Lung (tissue), 12 donors: Measurements from ENCODE around the gene NUDT17. TPM values are rescaled to one million over a fixed set of nuclear protein-coding genes. Genes with fewer than 3 reads are reported as not detected.

ENCODE experiments used
- ATAC-seq: fragments of 200-7000 bp; cut with Tn5 transposase; one replicate; pipeline ENCODE4 v1.9.1; 2020; ENCODE audit warnings: moderate number of reproducible peaks; ENCODE audit not compliant: insufficient read depth, low FRiP score
- DNase-seq, 3 donors: peaks; one replicate each; pipeline ENCODE4 v3.0.0-alpha.2; 2013 to 2017
- H3K27ac ChIP-seq, 2 donors: one replicate each; pipeline ENCODE4 v1.5.1; 2013; ENCODE audit warnings: mild to moderate bottlenecking in 2 of 2, moderate library complexity in 2 of 2, control low read depth in 1 of 2, inconsistent platforms in 1 of 2, low read depth in 1 of 2, low read length in 1 of 2
- H3K27me3 ChIP-seq, 3 donors: one replicate each; pipeline ENCODE4 v1.5.1; 2013; ENCODE audit warnings: low read length in 2 of 3; ENCODE audit not compliant: control insufficient read depth in 3 of 3, insufficient read depth in 3 of 3
- H3K36me3 ChIP-seq, 4 donors: one replicate each; pipeline ENCODE4 v1.5.1; 2013; ENCODE audit warnings: low read length in 4 of 4, mild to moderate bottlenecking in 1 of 4, moderate library complexity in 1 of 4; ENCODE audit not compliant: control insufficient read depth in 4 of 4, insufficient read depth in 4 of 4
- H3K4me1 ChIP-seq, 5 donors: one replicate each; pipeline ENCODE4 v1.5.1; 2013; ENCODE audit warnings: low read length in 5 of 5, mild to moderate bottlenecking in 2 of 5, moderate library complexity in 1 of 5; ENCODE audit not compliant: control insufficient read depth in 5 of 5, insufficient read depth in 5 of 5
- H3K4me3 ChIP-seq: one replicate; pipeline ENCODE4 v1.5.1; 2013; ENCODE audit warnings: mild to moderate bottlenecking, control low read depth, moderate library complexity
- H3K9ac ChIP-seq, 2 donors: one replicate each; pipeline ENCODE4 v1.5.1; 2013; ENCODE audit warnings: low read length in 2 of 2, control low read depth in 1 of 2; ENCODE audit not compliant: insufficient read depth in 1 of 2
- H3K9me3 ChIP-seq, 4 donors: one replicate each; pipeline ENCODE4 v1.5.1; 2013; ENCODE audit warnings: low read length in 3 of 4, mild to moderate bottlenecking in 1 of 4, moderate library complexity in 1 of 4; ENCODE audit not compliant: control insufficient read depth in 4 of 4, insufficient read depth in 3 of 4
- WGBS, 2 donors: extraction: QIAGEN DNeasy Blood & Tissue Kit; methylation state at CpG; one replicate each; pipeline ENCODE4 v1.1.7; 2013; 5-methylcytosine and 5-hydroxymethylcytosine counted together
- polyA plus RNA-seq, 2 donors: library from polyadenylated mRNA; stranded (reverse); fragments of 200-250 nt; gene quantifications; one replicate each; pipeline ENCODE4 v1.2.1, GENCODE V29; 2013
- total RNA-seq, 2 donors: library from RNA; depleted of rRNA in 1 of 2; stranded (reverse); fragments of >200 nt in 1 of 2; gene quantifications; one replicate each; pipeline ENCODE4 v1.2.1, GENCODE V29; 2014 to 2021
- TF ChIP-seq, protein P1 (sequence below): IDR thresholded peaks from 2 replicates; pipeline ENCODE4 v1.5.1; 2012; ENCODE audit warnings: mild to moderate bottlenecking; ENCODE audit errors: control extremely low read depth, extremely low read depth
- donor health status: control.
- donor health status: control.
- donor health status: Bipolar disorder and iron deficiency.
- donor health status: healthy.
- donor health status: DM: yes; HTN: yes; CAD: no.

Gene NUDT17
- total and polyA plus RNA-seq, 4 donors, result 1.6 to 6.2 (median 3.5) TPM

DNA sequence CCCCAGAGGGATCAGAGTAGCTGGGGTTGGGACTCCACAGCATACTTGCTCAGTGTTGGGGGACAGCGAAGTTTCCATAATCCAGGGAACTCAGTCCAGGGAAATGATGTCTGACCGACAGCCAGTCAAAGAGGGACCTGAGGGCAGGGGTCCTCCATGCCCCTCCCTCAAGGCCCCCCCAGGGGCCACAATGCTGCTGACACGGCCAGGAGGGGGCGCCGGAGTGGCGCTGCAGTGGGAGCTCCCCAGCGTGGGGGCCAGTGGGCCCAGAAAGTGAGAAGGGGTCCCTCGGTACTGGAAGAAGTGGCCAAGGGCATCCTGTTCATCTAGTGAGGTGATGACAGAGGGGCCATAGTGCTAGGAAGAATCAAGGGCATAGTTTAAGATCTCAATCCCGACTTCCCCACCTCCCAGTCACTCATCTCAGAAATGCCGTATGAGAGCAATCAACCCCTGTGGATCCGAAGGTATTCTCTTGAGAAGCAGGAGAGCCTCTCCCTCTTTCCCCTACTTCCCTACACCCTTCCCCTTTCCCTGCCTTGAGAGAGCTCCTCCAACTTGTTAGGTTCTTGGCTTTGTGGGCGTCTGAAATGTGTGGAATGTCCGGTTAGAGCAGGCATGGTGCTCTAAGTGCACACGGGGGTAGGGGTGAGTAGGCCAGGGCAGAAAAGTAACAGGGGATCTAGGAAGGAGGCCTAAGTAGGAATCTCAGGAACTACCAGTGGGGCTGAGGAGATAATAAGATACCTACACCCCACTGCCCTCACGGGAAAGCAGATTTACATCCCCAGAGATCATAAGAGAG lies 4.1 kb downstream of the NUDT17 start:
- ATAC-seq (no peak), DNase-seq (peak; percentile 19 to 56 (median 24))
- WGBS, 2 donors, result 73 to 82% methylated on average over 15 of the region's 15 CpGs
- Histone ChIP-seq H3K27ac (no peak overlapping the region), H3K9me3 (no peaks in the 10 kb centered on the region), H3K4me3 (no peak overlapping the region), H3K36me3 (peaks cover 21 to 43% (median 35%) of the 10 kb centered on the region in 4 donors), H3K4me1 (peaks cover 0 to 13% (median 0%) of the 10 kb centered on the region in 5 donors), H3K9ac (no peak overlapping the region), H3K27me3 (no peaks in the 10 kb centered on the region)
- TF ChIP-seq, protein P1, sequence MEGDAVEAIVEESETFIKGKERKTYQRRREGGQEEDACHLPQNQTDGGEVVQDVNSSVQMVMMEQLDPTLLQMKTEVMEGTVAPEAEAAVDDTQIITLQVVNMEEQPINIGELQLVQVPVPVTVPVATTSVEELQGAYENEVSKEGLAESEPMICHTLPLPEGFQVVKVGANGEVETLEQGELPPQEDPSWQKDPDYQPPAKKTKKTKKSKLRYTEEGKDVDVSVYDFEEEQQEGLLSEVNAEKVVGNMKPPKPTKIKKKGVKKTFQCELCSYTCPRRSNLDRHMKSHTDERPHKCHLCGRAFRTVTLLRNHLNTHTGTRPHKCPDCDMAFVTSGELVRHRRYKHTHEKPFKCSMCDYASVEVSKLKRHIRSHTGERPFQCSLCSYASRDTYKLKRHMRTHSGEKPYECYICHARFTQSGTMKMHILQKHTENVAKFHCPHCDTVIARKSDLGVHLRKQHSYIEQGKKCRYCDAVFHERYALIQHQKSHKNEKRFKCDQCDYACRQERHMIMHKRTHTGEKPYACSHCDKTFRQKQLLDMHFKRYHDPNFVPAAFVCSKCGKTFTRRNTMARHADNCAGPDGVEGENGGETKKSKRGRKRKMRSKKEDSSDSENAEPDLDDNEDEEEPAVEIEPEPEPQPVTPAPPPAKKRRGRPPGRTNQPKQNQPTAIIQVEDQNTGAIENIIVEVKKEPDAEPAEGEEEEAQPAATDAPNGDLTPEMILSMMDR, result no peak

GRCh38 chr1:145855426-145855948 lies 10.1 kb downstream of the NUDT17 start:
- TF ChIP-seq, protein P1, result no peak
- peaks cover 0 to 14% (median 0%) of the 10 kb centered on the region in 5 donors for H3K4me1 ChIP-seq
- H3K9ac ChIP-seq, result no peak overlapping the region
- 88 to 92% methylated on average over 7 of the region's 7 CpGs for WGBS, 2 donors
- no peaks in the 10 kb centered on the region for H3K9me3 ChIP-seq
- no peak overlapping the region for H3K4me3 ChIP-seq
- H3K36me3 ChIP-seq, result peaks cover 26 to 39% (median 35%) of the 10 kb centered on the region in 4 donors
- no peak overlapping the region for H3K27ac ChIP-seq
- no peak for DNase-seq
- H3K27me3 ChIP-seq, result no peaks in the 10 kb centered on the region
- ATAC-seq, result no peak

GRCh38 chr1:145857170-145857569 lies 11.7 kb downstream of the NUDT17 start:
- Histone ChIP-seq H3K9ac (no peak overlapping the region), H3K4me1 (peaks cover 0 to 18% (median 0%) of the 10 kb centered on the region in 5 donors), H3K36me3 (peaks cover 20 to 32% (median 28%) of the 10 kb centered on the region in 4 donors), H3K9me3 (no peaks in the 10 kb centered on the region), H3K27me3 (no peaks in the 10 kb centered on the region), H3K4me3 (no peak overlapping the region), H3K27ac (no peak overlapping the region)
- TF ChIP-seq, protein P1, result no peak
- ATAC-seq (no peak), DNase-seq (no peak)
- 79 to 87% methylated on average over 3 to 4 of the region's 4 CpGs for WGBS, 2 donors
